Loucy (cell line): ENCODE results near the gene ZKSCAN1.
"Not testable (repeated sequence)": the region's sequence is repeated elsewhere in the genome, so short reads cannot be mapped to it uniquely, and the experiment has no call there.

Experiments used
- H2AFZ ChIP-seq: fragments of 200-600 bp; sonication (generic); 2 replicates; pipeline ENCODE4 v1.6.0; 2016; ENCODE audit warnings: antibody characterized with exemption, mild to moderate bottlenecking, low read length, moderate library complexity
- H3F3A ChIP-seq: fragments of 200-600 bp; 2 replicates; pipeline ENCODE4 v1.6.0; 2016; ENCODE audit warnings: antibody characterized with exemption, low read depth, mild to moderate bottlenecking
- H3K27me3 ChIP-seq: fragments of 200-600 bp; sonication (generic); 2 replicates; pipeline ENCODE4 v1.6.1; 2014; ENCODE audit warnings: low read length, mild to moderate bottlenecking; ENCODE audit not compliant: insufficient read depth, poor library complexity, severe bottlenecking
- H3K36me3 ChIP-seq: fragments of 200-600 bp; sonication (generic); 2 replicates; pipeline ENCODE4 v1.6.1; 2016; ENCODE audit warnings: low read length; ENCODE audit not compliant: insufficient read depth
- H3K4me1 ChIP-seq: fragments of 200-600 bp; sonication (generic); 2 replicates; pipeline ENCODE4 v1.5.1; 2014; ENCODE audit warnings: low read length, mild to moderate bottlenecking; ENCODE audit not compliant: insufficient read depth, poor library complexity, severe bottlenecking
- H3K4me2 ChIP-seq: fragments of 200-600 bp; sonication (generic); 2 replicates; pipeline ENCODE4 v1.6.0; 2014; ENCODE audit warnings: antibody characterized with exemption, low read length, low read depth, mild to moderate bottlenecking; ENCODE audit not compliant: poor library complexity, severe bottlenecking
- H3K4me3 ChIP-seq: fragments of 200-600 bp; sonication (generic); 2 replicates; pipeline ENCODE4 v1.5.1; 2014; ENCODE audit warnings: low read length, mild to moderate bottlenecking, mixed read lengths; ENCODE audit not compliant: poor library complexity, severe bottlenecking
- H3K79me2 ChIP-seq: fragments of 200-600 bp; sonication (generic); 2 replicates; pipeline ENCODE4 v1.6.1; 2014; ENCODE audit warnings: low read length; ENCODE audit not compliant: insufficient read depth
- H3K9ac ChIP-seq: fragments of 200-600 bp; sonication (generic); 2 replicates; pipeline ENCODE4 v1.6.0; 2014; ENCODE audit warnings: mild to moderate bottlenecking, low read depth, low read length, moderate library complexity; ENCODE audit not compliant: poor library complexity, severe bottlenecking
- H3K9me2 ChIP-seq: fragments of 200-600 bp; sonication (generic); replicated peaks from 2 replicates; pipeline ENCODE4 v1.6.1; 2016; ENCODE audit warnings: low read depth, low read length, mixed read lengths
- H3K9me3 ChIP-seq: fragments of 200-600 bp; sonication (generic); 2 replicates; pipeline ENCODE4 v1.6.1; 2014; ENCODE audit warnings: mild to moderate bottlenecking, antibody characterized with exemption, low read length, low read depth; ENCODE audit not compliant: insufficient read depth
- H4K20me1 ChIP-seq: fragments of 200-600 bp; sonication (generic); 2 replicates; pipeline ENCODE4 v1.6.0; 2014; ENCODE audit warnings: antibody characterized with exemption, low read length, mild to moderate bottlenecking; ENCODE audit not compliant: insufficient read depth, poor library complexity, severe bottlenecking
- EZH2phosphoT487 ChIP-seq: fragments of 200-600 bp; IDR thresholded peaks from 2 replicates; pipeline ENCODE4 v1.6.1; 2018; ENCODE audit warnings: antibody characterized with exemption, mild to moderate bottlenecking, moderate library complexity, borderline replicate concordance
- TF ChIP-seq, protein P1 (sequence below): fragments of 200-600 bp; sonication (generic); conservative IDR thresholded peaks from 2 replicates; pipeline ENCODE4 v1.5.1; 2014; ENCODE audit warnings: mild to moderate bottlenecking, antibody characterized with exemption, low read length

ZKSCAN1 gene

DNA sequence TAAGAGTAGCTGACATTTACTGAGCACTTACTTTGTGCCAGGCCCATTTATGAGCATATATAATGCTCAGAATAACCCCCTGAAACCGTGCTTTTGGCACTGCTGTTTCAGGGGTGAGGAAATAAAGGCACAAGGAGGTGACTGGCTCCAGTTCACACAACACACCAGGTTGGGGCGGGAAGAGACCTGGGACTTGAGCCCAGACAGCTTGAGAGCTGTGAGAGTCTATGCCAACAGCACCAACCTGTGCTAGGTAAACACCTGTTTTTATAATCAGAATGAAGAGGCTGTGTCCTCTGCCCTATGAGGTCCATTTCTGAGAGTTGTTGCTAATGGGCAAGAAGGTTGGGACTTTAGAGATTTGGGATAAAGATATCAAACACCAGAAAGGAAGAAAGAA lies 30.8 kb upstream of the ZKSCAN1 start:
- Histone ChIP-seq H2AFZ (no peak overlapping the region), H3K9ac (no peak overlapping the region), H3K4me2 (no peak overlapping the region), H3K4me1 (peaks cover 3% of the 10 kb centered on the region), H3K36me3 (no peaks in the 10 kb centered on the region), H3F3A (no peaks in the 10 kb centered on the region), H3K9me2 (no peaks in the 10 kb centered on the region), H3K79me2 (no peaks in the 10 kb centered on the region), H3K4me3 (no peak overlapping the region), H4K20me1 (no peaks in the 10 kb centered on the region), H3K27me3 (no peaks in the 10 kb centered on the region), H3K9me3 (no peaks in the 10 kb centered on the region)
- TF ChIP-seq, protein P1, sequence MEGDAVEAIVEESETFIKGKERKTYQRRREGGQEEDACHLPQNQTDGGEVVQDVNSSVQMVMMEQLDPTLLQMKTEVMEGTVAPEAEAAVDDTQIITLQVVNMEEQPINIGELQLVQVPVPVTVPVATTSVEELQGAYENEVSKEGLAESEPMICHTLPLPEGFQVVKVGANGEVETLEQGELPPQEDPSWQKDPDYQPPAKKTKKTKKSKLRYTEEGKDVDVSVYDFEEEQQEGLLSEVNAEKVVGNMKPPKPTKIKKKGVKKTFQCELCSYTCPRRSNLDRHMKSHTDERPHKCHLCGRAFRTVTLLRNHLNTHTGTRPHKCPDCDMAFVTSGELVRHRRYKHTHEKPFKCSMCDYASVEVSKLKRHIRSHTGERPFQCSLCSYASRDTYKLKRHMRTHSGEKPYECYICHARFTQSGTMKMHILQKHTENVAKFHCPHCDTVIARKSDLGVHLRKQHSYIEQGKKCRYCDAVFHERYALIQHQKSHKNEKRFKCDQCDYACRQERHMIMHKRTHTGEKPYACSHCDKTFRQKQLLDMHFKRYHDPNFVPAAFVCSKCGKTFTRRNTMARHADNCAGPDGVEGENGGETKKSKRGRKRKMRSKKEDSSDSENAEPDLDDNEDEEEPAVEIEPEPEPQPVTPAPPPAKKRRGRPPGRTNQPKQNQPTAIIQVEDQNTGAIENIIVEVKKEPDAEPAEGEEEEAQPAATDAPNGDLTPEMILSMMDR, result no peak
- TF ChIP-seq EZH2phosphoT487, result no peak

DNA sequence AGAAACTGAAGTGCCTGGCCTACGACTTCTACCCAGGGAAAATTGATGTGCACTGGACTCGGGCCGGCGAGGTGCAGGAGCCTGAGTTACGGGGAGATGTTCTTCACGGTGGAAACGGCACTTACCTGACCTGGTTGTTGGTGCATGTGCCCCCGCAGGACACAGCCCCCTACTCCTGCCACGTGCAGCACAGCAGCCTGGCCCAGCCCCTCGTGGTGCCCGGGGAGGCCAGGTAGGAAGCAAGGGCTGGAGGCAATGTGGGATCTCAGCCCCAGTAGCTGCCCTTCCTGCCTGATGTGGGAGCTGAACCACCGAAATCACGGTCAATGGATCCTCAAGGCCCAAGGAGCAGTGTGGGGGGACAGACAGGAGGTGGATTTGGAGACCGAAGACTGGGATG lies 28.1 kb upstream of the ZKSCAN1 start:
- not testable (repeated sequence) for H3K9ac ChIP-seq

DNA sequence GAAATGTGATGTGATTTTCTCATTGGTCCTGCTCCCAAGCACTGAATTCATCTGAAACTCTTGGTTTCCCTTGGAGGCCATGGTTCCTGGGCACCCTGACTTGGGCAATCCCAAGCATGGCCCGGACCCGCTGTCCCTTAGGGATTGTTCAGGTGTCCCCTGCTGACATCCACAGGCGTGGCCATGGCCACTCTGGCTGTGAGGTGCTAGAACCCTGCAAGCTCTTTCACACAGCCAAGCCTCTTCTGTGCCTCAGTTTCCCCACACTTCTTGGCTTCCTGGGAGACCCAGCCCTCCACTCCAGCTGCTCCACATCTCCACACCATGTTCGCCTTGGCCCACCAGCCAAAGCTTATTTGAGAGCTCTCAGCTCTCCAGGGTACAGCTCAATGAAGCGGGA lies 27.6 kb upstream of the ZKSCAN1 start:
- H2AFZ ChIP-seq, result no peak overlapping the region
- no peaks in the 10 kb centered on the region for H3K9me3 ChIP-seq
- no peaks in the 10 kb centered on the region for H3K27me3 ChIP-seq
- no peaks in the 10 kb centered on the region for H3K36me3 ChIP-seq
- peaks cover 3% of the 10 kb centered on the region for H3K4me1 ChIP-seq
- H3K4me3 ChIP-seq, result no peak overlapping the region
- no peaks in the 10 kb centered on the region for H4K20me1 ChIP-seq
- no peak overlapping the region for H3K4me2 ChIP-seq
- H3K79me2 ChIP-seq, result no peaks in the 10 kb centered on the region
- no peaks in the 10 kb centered on the region for H3F3A ChIP-seq
- no peak for TF ChIP-seq EZH2phosphoT487
- TF ChIP-seq, protein P1, result no peak
- no peak overlapping the region for H3K9ac ChIP-seq
- no peaks in the 10 kb centered on the region for H3K9me2 ChIP-seq

More for the DNA sequence above, 28.1 kb upstream of the ZKSCAN1 start:
- H3K9me3 ChIP-seq, H3K4me2 ChIP-seq, H4K20me1 ChIP-seq, H3F3A ChIP-seq, H3K4me3 ChIP-seq, H3K4me1 ChIP-seq, H3K27me3 ChIP-seq, H3K36me3 ChIP-seq, H2AFZ ChIP-seq, H3K79me2 ChIP-seq, H3K9me2 ChIP-seq: not testable (repeated sequence)

DNA sequence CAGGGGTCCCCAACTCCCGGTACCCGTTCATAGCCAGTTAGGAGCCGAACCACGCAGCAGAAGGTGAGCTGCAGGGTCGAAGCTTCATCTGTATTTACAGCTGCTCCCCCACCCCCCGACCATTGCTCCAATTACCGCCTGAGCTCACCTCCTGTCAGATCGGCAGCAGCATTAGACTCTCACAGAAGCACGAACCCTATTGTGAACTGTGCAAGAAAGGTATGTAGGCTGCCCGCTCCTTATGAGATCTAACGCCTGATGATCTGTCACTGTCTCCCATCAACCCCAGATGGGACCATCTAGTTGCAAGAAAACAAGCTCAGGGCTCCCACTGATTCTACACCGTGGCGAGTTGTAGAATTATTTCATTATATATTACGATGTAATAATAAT lies 24.9 kb upstream of the ZKSCAN1 start:
- no peaks in the 10 kb centered on the region for H3K79me2 ChIP-seq
- H3F3A ChIP-seq, result no peaks in the 10 kb centered on the region
- no peaks in the 10 kb centered on the region for H3K27me3 ChIP-seq
- no peaks in the 10 kb centered on the region for H3K9me3 ChIP-seq
- no peaks in the 10 kb centered on the region for H3K9me2 ChIP-seq
- TF ChIP-seq, protein P1, result no peak
- no peak for TF ChIP-seq EZH2phosphoT487
- no peaks in the 10 kb centered on the region for H4K20me1 ChIP-seq
- H3K4me3 ChIP-seq, result no peak overlapping the region
- H2AFZ ChIP-seq, result peak overlapping the region; percentile 61; the same call in 1 of the 2 replicates
- no peak overlapping the region for H3K9ac ChIP-seq
- H3K4me2 ChIP-seq, result no peak overlapping the region
- H3K4me1 ChIP-seq, result no peaks in the 10 kb centered on the region
- H3K36me3 ChIP-seq, result no peaks in the 10 kb centered on the region

DNA sequence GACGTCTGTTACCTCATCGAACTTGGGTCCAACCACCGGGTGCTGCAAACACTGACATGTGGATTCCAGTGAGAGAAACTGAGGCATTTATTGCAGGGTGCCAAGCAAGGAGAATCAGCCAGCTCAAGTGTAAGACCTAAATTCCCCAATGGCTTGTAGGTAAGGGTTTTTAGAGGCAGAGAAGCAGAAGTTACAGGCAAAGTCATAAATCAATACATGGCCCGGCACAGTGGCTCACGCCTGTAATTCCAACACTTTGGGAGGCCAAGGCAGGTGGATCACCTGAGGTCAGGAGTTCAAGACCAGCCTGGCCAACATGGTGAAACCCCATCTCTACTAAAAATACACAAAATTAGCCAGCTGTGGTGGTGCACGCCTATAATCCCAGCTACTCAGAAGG lies 23.9 kb upstream of the ZKSCAN1 start:
- H2AFZ ChIP-seq, H3F3A ChIP-seq, H3K4me2 ChIP-seq, H3K79me2 ChIP-seq, H4K20me1 ChIP-seq, H3K9ac ChIP-seq, H3K4me1 ChIP-seq, H3K9me3 ChIP-seq, H3K4me3 ChIP-seq, H3K36me3 ChIP-seq, H3K27me3 ChIP-seq, H3K9me2 ChIP-seq: not testable (repeated sequence)
